HEK293T (cell line): ENCODE data around the gene SLC41A3.
"Not testable (repeated sequence)": the region's sequence is repeated elsewhere in the genome, so short reads cannot be mapped to it uniquely, and the experiment has no call there.

Experiments used
- CTCF ChIA-PET: fragments of 350-600 bp; formaldehyde crosslinking; extraction: SDS; loops from one replicate; lab custom pipeline; 2021; ENCODE audit warnings: antibody characterized with exemption, inconsistent platforms; lab: Yijun Ruan, JAX
- POLR2A ChIA-PET: fragments of 350-600 bp; formaldehyde crosslinking; extraction: SDS; loops from one replicate; lab custom pipeline; 2020; ENCODE audit warnings: antibody characterized with exemption, inconsistent platforms; lab: Yijun Ruan, JAX
- DNase-seq: peaks from one replicate; pipeline ENCODE4 v3.0.0; 2012; ENCODE audit warnings: mixed read lengths; ENCODE audit errors: extremely low spot score
- ARNT ChIP-seq: fragments of 450-650 bp; IDR thresholded peaks from 2 replicates; pipeline ENCODE4 v1.6.1; 2017; ENCODE audit warnings: mild to moderate bottlenecking
- BHLHE40 ChIP-seq: fragments of 450-650 bp; IDR thresholded peaks from 2 replicates; pipeline ENCODE4 v1.6.1; 2016; ENCODE audit warnings: mild to moderate bottlenecking, moderate library complexity, borderline replicate concordance
- CTBP1 ChIP-seq: fragments of 450-650 bp; IDR thresholded peaks from 2 replicates; pipeline ENCODE4 v1.6.1; 2016; ENCODE audit warnings: borderline replicate concordance
- ELF4 ChIP-seq: fragments of 450-650 bp; IDR thresholded peaks from 2 replicates; pipeline ENCODE4 v1.6.1; 2017; ENCODE audit warnings: antibody characterized with exemption
- FOXA1 ChIP-seq: fragments of 450-650 bp; IDR thresholded peaks from 2 replicates; pipeline ENCODE4 v1.6.1; 2016; ENCODE audit warnings: mild to moderate bottlenecking
- FOXK2 ChIP-seq: fragments of 450-650 bp; IDR thresholded peaks from 2 replicates; pipeline ENCODE4 v1.6.1; 2016; ENCODE audit warnings: mild to moderate bottlenecking
- FOXM1 ChIP-seq: fragments of 450-650 bp; IDR thresholded peaks from 2 replicates; pipeline ENCODE4 v1.6.1; 2017; ENCODE audit warnings: mild to moderate bottlenecking, borderline replicate concordance
- HDGF ChIP-seq: fragments of 450-650 bp; IDR thresholded peaks from 2 replicates; pipeline ENCODE4 v1.6.1; 2017; ENCODE audit warnings: antibody characterized with exemption, borderline replicate concordance
- L3MBTL2 ChIP-seq: fragments of 450-650 bp; conservative IDR thresholded peaks from 2 replicates; pipeline ENCODE4 v1.6.1; 2016; ENCODE audit warnings: mild to moderate bottlenecking
- NFRKB ChIP-seq: fragments of 450-650 bp; IDR thresholded peaks from 2 replicates; pipeline ENCODE4 v1.6.1; 2016; ENCODE audit warnings: mild to moderate bottlenecking, moderate library complexity
- SP1 ChIP-seq: fragments of 450-650 bp; IDR thresholded peaks from 2 replicates; pipeline ENCODE4 v1.6.1; 2017
- TARDBP ChIP-seq: fragments of 450-650 bp; IDR thresholded peaks from 2 replicates; pipeline ENCODE4 v1.6.1; 2016
- ZNF384 ChIP-seq: fragments of 450-650 bp; IDR thresholded peaks from 2 replicates; pipeline ENCODE4 v1.6.1; 2016

The SLC41A3 gene

DNA sequence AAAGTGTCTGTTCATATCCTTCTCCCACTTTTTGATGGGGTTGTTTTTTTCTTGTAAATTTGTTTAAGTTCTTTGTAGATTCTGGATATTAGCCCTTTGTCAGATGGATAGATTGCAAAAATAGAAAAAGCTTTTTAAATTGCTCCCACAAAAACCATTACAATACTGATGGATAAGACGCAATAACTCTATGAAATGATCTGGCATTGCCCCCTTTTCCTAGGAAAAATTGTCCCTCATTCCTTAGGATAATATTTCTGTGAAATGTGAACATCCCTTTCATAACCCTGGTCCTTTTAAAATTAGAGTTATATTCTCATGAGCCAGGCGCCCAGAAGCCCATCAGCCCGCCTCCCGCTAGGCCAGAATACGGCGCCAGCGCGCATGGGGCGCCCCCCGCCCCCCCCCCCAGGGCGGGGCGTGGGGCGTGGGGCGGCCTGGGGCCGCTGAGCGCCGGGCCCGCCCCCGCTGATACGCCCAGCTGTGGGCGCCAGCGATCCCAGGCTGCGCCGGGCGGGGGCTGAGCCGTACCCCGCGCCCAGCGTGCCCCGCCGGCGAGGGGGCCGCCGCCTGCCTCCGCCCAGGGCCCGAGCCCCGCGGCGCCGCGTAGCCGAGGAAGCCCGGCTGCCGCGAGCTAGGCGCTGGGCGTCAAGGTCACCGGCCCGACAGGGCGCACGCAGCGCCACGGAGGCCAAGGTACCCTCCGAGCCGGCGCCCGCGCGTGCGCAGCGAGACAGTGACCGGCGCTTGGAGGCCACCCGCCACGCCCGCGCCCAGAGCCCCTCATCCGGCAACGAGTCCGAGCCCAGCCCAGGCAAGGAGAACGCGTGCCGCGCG is 126.0 kb downstream of the SLC41A3 start:
- TF ChIP-seq FOXM1 = no peak
- no peak for TF ChIP-seq ZNF384
- no peak for TF ChIP-seq SP1
- TF ChIP-seq FOXK2 = no peak
- no peak for TF ChIP-seq ELF4
- TF ChIP-seq BHLHE40 = no peak
- no peak for TF ChIP-seq HDGF
- no peak for TF ChIP-seq L3MBTL2
- TF ChIP-seq TARDBP = no peak
- no peak for TF ChIP-seq CTBP1
- no peak for TF ChIP-seq FOXA1
- no peak for TF ChIP-seq ARNT
- TF ChIP-seq NFRKB = no peak
- POLR2A ChIA-PET = no interaction called here
- DNase-seq = no peak
- CTCF ChIA-PET = no interaction called here

- POLR2A ChIA-PET, DNase-seq, CTCF ChIA-PET: not testable (repeated sequence)
These were observed 126.9 kb downstream of the SLC41A3 start for GRCh38 chr3:125957020-125957419.
